Calu3 (cell line): ENCODE data around the gene EP400. TPM values are rescaled to one million over a fixed set of nuclear protein-coding genes. Genes with fewer than 3 reads are reported as not detected.

Experiments used
- BruUV-seq: library from RNA; stranded (reverse); fragments of 400-500 nt; replicated peaks from 2 replicates; lab custom pipeline; 2021; lab: Mats Ljungman, UMichigan
- CTCF ChIA-PET: fragments of 300-600 bp; sonication (Branson Sonifier 250); formaldehyde crosslinking; loops from one replicate; lab custom pipeline; 2022; ENCODE audit warnings: antibody characterized with exemption; lab: Charles Lee
- DNase-seq: peaks from one replicate; pipeline ENCODE4 v3.0.0; 2022
- H3K27ac Mint-ChIP-seq: one replicate; pipeline ENCODE4 v1.8.0; 2022; ENCODE audit warnings: mixed read lengths; ENCODE audit not compliant: unreplicated experiment
- H3K27me3 Mint-ChIP-seq: one replicate; pipeline ENCODE4 v1.8.0; 2022; ENCODE audit warnings: mixed read lengths; ENCODE audit not compliant: unreplicated experiment
- H3K36me3 Mint-ChIP-seq: one replicate; pipeline ENCODE4 v1.8.0; 2022; ENCODE audit warnings: mild to moderate bottlenecking, moderate library complexity, mixed read lengths; ENCODE audit not compliant: insufficient read depth, unreplicated experiment
- H3K4me1 Mint-ChIP-seq: one replicate; pipeline ENCODE4 v1.8.0; 2022; ENCODE audit warnings: mild to moderate bottlenecking, low read depth, mixed read lengths; ENCODE audit not compliant: unreplicated experiment
- H3K4me3 Mint-ChIP-seq: one replicate; pipeline ENCODE4 v1.8.0; 2022; ENCODE audit warnings: mild to moderate bottlenecking, low read depth, moderate library complexity, mixed read lengths; ENCODE audit not compliant: unreplicated experiment
- H3K9me3 Mint-ChIP-seq: one replicate; pipeline ENCODE4 v1.8.0; 2022; ENCODE audit warnings: low read depth, mixed read lengths; ENCODE audit not compliant: unreplicated experiment
- intact Hi-C: fragments of 100-400 bp; cut with micrococcal nuclease; formaldehyde crosslinking; loops from one replicate; pipeline ENCODE4 v1.10.0; 2022; ENCODE audit not compliant: unreplicated experiment
- total RNA-seq: library from RNA; stranded (reverse); gene quantifications from 2 replicates; pipeline ENCODE4 v1.2.3, GENCODE V29; 2022
- TF ChIP-seq, protein P1 (sequence below): fragments of 200-600 bp; IDR thresholded peaks from one replicate; pipeline ENCODE4 v1.8.0; 2022; ENCODE audit warnings: antibody characterized with exemption; ENCODE audit not compliant: unreplicated experiment

The EP400 gene
- total RNA-seq, 1 experiment from 2014 or later = 88.7 TPM

DNA sequence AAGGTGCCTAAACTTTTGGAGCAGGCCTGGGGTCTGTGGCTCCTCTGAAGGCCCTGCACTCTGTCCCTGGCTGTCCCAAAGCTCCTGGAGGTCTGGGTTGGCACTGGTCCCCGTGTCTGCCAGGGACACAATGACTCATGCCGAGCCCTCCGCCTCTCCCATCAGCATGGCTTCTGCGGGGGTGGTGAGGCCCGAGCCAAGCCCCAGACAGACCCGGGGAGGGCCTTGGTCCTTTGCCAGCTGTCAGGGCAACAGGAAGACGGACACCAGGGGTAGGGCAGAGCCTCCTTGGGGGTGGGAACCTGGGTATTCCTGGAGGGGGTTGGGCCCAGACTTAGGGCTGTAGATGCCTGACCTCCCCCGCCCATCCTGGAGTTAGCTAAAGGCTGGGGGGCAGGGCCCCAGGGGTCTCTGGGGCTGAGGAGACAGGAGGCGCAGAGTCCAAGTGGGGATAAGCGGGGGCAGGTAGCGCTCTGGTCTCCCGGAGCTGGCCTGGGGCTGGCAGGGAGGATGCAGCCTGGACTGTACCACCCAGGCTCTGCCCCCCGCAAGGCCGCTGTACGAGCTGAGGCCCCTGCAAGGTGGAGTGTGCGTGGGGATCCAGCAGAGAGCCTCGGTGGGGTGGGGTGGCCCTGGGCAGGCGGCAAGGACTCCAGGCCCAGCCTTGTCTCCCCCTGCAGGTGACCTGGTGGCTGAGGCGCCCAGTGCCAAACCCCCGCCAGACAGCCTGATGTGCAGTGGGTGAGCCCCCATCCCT lies 37.0 kb upstream of the EP400 start:
- DNase-seq = peak; percentile 98
- no peaks in the 10 kb centered on the region for H3K27me3 Mint-ChIP-seq
- CTCF ChIA-PET = interaction anchor here (0.6 to 1.6 kb wide), 6 partner anchors 13 to 128 kb away, joined by 3 to 8 read pairs (median 3); no protein-coding TSS in a partner anchor
- no peak overlapping the region for H3K27ac Mint-ChIP-seq
- peaks cover 16% of the 10 kb centered on the region for H3K4me1 Mint-ChIP-seq
- no TSS peak for BruUV-seq
- intact Hi-C loops = no loop called here
- no peaks in the 10 kb centered on the region for H3K9me3 Mint-ChIP-seq
- peaks cover 45% of the 10 kb centered on the region for H3K36me3 Mint-ChIP-seq
- TF ChIP-seq, protein P1, sequence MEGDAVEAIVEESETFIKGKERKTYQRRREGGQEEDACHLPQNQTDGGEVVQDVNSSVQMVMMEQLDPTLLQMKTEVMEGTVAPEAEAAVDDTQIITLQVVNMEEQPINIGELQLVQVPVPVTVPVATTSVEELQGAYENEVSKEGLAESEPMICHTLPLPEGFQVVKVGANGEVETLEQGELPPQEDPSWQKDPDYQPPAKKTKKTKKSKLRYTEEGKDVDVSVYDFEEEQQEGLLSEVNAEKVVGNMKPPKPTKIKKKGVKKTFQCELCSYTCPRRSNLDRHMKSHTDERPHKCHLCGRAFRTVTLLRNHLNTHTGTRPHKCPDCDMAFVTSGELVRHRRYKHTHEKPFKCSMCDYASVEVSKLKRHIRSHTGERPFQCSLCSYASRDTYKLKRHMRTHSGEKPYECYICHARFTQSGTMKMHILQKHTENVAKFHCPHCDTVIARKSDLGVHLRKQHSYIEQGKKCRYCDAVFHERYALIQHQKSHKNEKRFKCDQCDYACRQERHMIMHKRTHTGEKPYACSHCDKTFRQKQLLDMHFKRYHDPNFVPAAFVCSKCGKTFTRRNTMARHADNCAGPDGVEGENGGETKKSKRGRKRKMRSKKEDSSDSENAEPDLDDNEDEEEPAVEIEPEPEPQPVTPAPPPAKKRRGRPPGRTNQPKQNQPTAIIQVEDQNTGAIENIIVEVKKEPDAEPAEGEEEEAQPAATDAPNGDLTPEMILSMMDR = peak; percentile 37
- no peak overlapping the region for H3K4me3 Mint-ChIP-seq

DNA sequence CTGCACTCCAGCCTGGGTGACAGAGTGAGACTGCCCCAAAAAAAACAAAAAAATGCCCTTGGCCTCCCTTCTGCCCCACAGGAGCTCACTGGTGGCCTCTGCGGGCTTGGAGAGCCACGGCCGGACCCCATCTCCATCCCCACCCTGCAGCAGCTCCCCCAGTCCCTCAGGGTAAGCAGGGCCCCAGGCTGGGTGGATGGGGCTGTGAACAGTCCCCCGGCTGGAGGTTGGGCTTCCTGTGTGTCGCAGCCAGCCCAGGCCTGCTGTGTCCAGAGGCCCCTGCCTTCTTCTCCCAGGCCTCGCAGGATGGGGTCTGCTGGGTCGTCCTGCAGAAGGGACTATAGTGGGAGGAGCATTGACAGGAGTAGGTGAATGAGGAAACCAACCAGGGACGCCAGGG lies 36.1 kb upstream of the EP400 start:
- H3K27ac Mint-ChIP-seq = no peak overlapping the region
- TF ChIP-seq, protein P1 = no peak
- H3K4me3 Mint-ChIP-seq = no peak overlapping the region
- H3K27me3 Mint-ChIP-seq = no peaks in the 10 kb centered on the region
- CTCF ChIA-PET = interaction anchor here (0.7 to 1.6 kb wide), 2 partner anchors 62 to 127 kb away, joined by 3 to 8 read pairs; no protein-coding TSS in a partner anchor
- no peak for DNase-seq
- H3K9me3 Mint-ChIP-seq = no peaks in the 10 kb centered on the region
- peaks cover 44% of the 10 kb centered on the region for H3K36me3 Mint-ChIP-seq
- BruUV-seq = no TSS peak
- intact Hi-C loops = no loop called here
- H3K4me1 Mint-ChIP-seq = peaks cover 16% of the 10 kb centered on the region

GRCh38 chr12:131914179-131914702 lies 35.5 kb upstream of the EP400 start:
- TF ChIP-seq, protein P1 = no peak
- CTCF ChIA-PET = no interaction called here
- Mint-ChIP-seq H3K36me3 (peaks cover 40% of the 10 kb centered on the region), H3K4me1 (peaks cover 16% of the 10 kb centered on the region), H3K27ac (no peak overlapping the region), H3K9me3 (no peaks in the 10 kb centered on the region), H3K27me3 (no peaks in the 10 kb centered on the region), H3K4me3 (no peak overlapping the region)
- no peak for DNase-seq
- intact Hi-C loops = no loop called here
- BruUV-seq = no TSS peak

DNA sequence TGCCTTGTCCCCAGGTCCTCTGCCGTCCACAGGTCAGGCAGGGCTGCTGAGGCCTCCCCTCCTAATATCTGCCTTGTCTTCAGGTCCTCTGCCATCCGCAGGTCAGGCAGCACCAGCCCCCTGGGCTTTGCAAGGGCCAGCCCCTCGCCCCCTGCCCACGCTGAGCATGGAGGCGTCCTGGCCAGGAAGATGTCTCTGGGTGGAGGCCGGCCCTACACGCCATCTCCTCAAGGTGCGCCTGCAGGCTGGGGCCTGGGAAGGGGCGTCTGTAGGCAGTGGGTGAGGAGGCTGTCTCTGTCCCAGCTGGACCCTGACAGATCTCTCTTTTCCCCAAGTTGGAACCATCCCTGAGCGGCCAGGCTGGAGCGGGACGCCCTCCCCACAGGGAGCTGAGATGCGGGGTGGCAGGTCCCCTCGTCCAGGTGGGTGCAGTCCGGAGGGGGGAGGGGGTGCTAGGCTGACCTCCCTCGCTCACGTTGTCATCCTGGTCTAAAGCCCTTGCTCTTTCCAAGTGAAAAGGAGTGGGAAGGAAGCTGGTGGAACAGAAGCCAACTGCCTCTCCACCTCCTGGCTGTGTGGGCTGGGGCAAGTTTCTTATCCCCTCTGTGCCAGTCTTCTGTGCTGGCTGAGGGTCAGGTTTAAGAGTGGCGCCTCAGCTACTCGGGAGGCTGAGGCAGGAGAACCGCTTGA lies 34.6 kb upstream of the EP400 start:
- TF ChIP-seq, protein P1 = no peak
- no peak for DNase-seq
- H3K4me1 Mint-ChIP-seq = peaks cover 16% of the 10 kb centered on the region
- CTCF ChIA-PET = no interaction called here
- intact Hi-C loops = no loop called here
- no peaks in the 10 kb centered on the region for H3K9me3 Mint-ChIP-seq
- no peak overlapping the region for H3K27ac Mint-ChIP-seq
- no TSS peak for BruUV-seq
- peaks cover 43% of the 10 kb centered on the region for H3K36me3 Mint-ChIP-seq
- H3K27me3 Mint-ChIP-seq = no peaks in the 10 kb centered on the region
- H3K4me3 Mint-ChIP-seq = no peak overlapping the region
